HG02973 (cell line): ENCODE results near the gene VSIG10L.

Experiments
- ATAC-seq: cut with Tn5 transposase; IDR thresholded peaks from one replicate; pipeline ENCODE4 v1.9.1; 2021; ENCODE audit warnings: moderate library complexity; ENCODE audit not compliant: unreplicated experiment

The VSIG10L gene

DNA sequence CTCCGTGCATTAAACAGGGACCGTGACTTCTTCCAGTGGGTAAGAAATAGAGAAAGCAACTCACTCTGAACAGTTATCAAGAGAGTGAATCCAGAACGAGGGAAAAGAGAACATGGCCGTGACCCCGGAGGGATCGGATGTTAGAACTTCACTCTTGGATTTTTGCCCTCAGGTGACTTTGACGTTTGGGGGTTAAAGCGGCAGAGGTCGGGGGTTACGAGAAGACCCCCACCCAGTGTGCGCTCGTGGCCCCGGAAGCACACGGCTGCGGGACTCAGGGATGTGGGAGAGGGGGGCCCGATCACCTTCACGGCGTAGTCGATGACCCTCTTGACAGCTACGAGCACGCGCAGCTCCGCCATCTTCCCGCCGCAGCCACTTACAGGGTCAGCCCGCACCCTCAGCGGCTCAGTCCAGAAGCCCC is 24.0 kb upstream of the VSIG10L start, which contains the start of gene ETFB:
Gene ETFB, minus strand, starts transcription at position 424 of the 424 bp plus-strand sequence. Its CDS starts 62 bp downstream, at position 362.
- ATAC-seq: no peak

GRCh38 chr19:51365211-51365964 is 23.4 kb upstream of the VSIG10L start:
- no peak for ATAC-seq

DNA sequence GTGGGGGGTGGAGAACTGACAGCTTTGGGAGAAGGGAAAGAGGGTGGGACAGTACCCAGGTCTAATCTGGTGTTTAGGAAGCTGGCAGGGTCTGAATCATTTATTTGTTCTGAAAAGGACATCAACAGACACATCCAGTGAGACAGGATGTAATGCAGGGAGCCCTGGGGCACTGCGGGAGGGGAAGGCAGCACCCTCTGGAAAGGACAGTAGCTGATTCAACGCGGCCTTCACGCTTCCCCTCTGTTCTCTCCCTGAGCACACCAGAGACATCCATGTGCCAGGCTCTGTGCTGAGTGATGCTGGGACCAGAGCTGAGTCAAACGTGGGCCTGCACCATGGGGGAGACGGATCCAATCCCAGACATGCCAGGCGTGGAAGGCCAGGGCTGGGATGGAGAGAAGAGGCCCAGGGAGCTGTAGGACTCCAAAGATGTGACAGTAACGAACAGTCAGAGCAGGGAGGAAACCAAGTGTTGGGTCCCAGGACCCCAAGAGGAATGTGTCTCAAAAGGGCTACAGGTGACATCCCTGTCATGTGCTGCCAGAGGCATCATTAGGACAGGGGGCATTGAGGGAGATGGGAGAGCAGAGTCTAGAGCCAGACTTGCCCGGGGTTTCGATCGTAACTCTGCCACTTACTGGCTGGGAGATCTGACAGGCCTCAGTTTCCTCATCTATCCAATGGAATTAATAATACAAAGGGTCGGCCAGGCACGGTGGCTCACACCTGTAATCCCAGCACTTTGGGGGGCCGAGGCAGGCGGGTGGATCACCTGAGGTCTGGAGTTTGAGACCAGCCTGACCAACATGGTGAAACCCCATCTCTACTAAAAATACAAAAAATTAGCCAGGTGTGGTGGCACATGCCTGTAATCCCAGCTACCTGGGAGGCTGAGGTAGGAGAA is 22.5 kb upstream of the VSIG10L start:
- ATAC-seq: no peak

DNA sequence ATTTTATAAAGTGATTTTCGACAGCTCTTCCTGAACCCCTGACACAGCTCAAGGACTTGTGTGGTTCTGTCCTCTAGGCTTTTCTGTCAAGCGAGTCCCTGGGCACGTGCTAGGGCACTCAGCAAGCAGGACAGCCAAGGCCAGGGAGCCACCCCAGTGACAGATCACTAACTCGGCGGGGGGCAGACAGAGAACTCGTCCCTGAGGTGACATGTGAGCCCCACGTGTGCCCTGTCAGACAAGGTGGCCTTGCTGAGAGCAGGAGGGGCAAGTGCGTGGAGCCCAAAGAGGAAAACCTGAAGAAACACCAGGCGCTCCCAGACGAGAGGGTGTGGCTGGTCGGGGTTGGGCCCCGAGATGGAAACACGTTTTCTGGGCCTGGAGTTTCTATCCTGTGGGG is 19.3 kb upstream of the VSIG10L start:
- no peak for ATAC-seq

DNA sequence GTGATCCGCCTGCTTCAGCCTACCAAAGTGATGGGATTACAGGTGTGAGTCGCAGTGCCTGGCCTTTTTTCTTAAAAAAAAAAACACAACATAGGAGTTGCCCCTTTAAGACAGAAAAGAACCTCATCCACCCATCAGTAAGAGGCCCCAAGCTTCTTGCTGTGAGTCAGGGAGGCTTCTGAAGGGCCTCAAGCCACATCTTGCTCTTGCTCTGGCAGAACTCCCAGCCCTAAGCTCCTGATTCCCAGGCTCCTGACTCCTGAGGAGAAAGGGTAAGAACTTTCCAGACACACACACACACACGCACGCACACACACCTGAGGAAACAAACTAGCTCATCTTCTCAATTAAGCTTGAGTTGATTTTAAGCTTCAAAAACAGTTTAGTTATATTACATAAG is 17.4 kb upstream of the VSIG10L start:
- no peak for ATAC-seq

GRCh38 chr19:51357952-51358351 is 16.0 kb upstream of the VSIG10L start:
- ATAC-seq: no peak

DNA sequence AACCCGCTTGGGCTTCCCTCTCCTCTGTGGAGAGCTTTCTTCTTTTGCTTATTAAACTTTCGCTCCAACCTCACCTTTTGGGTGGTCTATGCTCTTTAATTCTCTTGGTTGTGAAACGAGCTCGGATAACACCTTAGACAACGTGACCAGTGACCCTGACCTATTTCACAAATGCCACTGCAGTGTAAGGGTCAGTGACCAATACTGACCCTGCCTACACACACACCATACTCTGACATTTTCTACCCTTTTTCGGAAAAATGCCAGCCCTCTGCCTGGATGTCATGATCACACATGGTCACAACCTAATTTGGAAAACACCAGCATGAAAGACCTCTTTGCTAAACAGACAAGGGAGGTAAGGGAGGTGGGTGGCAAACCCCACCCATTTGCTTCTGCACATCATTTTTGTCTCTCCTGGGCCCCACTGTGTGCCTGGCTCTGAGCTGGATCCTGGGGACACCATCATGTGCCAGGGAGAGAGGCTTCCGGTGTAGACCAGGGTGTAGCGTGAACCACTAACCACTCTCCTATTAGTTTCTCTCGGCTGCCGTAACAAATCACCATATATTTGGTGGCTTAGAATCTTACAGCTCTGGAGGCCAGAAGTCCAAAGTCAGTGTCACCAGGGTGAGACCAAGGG is 14.3 kb upstream of the VSIG10L start:
- no peak for ATAC-seq

GRCh38 chr19:51354742-51355148 is 12.8 kb upstream of the VSIG10L start:
- ATAC-seq: no peak

GRCh38 chr19:51354103-51354741 is 12.3 kb upstream of the VSIG10L start:
- no peak for ATAC-seq

DNA sequence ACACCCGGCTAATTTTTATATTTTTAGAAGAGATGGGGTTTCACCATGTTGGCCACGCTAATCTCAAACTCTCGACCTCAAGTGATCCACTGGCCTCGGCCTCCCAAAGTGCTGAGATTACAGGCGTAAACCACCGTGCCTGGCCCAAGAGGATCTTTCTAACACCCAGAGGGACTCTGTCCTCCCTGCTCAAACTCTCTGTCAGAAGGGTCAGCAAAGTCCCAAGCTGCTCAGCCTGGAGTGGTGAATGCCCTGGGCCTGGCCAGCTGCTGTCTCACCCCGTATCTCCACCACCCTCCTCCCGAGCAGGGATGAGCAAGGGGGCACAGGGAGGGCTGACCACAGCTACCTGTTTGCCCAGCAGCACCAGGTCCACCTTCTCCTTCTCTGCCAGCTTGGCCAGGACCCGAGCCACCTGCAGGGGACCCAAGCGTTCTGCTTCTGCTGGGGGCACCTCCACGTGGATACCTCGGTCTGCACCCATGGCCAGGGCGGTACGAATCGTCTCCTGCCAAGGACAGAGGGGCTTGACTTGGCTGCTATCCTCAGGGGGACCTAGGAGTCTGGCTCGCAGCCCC is 10.9 kb upstream of the VSIG10L start:
- ATAC-seq: no peak

DNA sequence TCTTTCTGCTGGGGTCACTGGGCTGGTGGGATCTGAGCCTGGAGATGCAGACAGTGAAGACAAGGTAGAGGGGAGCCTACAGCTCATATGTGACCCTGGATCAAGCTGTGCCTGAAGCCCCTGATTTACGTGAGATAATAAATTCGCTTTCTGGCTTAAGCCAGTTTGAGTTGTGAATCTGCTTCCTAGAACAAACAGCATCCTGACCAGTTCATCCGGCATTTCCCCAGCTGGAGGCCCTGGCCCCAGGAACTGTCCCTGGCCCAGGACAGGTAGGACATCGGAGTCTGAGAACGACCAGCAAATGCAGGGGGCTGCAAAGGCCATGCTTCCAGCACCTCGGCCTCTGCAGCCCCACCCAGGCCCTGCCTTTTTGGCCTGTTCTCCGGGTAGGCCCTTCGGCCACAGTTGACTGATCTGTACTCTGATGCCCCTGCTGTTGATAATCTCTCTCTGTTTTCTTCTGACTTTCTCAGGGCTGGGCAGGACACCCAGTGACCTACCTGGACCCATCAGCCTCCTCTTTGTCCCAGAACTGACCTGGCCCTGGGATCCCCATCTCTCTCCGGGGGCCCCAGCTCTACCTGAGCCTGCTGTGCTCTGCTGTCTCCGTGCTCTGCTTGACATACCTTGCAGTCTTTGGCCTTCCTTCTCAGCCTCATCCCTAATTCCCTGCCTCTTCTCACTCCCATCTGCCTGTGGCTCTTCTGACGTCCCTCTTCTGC is 9.5 kb upstream of the VSIG10L start:
- ATAC-seq: no peak

- ATAC-seq: no peak
Observed at GRCh38 chr19:51347209-51347928, 5.4 kb upstream of the VSIG10L start.

DNA sequence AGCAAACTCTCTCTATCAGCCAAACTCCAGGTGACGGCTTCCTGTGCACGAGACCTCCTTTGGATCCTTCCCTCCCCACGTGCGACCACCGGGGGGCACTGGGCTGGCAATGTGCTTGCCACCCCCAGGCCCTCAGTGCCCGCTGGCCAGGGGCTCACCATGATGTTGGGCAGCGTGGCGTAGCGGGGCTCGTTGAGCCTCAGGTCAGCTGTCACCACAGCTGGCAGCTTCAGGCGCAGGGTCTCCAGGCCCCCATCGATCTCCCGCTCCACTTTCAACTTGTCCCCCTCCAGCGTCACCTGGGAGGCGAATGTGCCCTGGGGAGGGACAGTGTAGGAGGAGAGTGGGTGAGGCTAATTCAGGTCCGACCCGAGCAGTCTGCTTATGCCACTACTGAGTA is 4.8 kb upstream of the VSIG10L start:
- ATAC-seq: no peak

- no peak for ATAC-seq
Observed at GRCh38 chr19:51345076-51345620, 3.2 kb upstream of the VSIG10L start.

GRCh38 chr19:51342631-51343569 is 961 bp upstream of the VSIG10L start:
- no peak for ATAC-seq

- ATAC-seq: no peak
Observed at GRCh38 chr19:51341066-51341465, 873 bp downstream of the VSIG10L start.

DNA sequence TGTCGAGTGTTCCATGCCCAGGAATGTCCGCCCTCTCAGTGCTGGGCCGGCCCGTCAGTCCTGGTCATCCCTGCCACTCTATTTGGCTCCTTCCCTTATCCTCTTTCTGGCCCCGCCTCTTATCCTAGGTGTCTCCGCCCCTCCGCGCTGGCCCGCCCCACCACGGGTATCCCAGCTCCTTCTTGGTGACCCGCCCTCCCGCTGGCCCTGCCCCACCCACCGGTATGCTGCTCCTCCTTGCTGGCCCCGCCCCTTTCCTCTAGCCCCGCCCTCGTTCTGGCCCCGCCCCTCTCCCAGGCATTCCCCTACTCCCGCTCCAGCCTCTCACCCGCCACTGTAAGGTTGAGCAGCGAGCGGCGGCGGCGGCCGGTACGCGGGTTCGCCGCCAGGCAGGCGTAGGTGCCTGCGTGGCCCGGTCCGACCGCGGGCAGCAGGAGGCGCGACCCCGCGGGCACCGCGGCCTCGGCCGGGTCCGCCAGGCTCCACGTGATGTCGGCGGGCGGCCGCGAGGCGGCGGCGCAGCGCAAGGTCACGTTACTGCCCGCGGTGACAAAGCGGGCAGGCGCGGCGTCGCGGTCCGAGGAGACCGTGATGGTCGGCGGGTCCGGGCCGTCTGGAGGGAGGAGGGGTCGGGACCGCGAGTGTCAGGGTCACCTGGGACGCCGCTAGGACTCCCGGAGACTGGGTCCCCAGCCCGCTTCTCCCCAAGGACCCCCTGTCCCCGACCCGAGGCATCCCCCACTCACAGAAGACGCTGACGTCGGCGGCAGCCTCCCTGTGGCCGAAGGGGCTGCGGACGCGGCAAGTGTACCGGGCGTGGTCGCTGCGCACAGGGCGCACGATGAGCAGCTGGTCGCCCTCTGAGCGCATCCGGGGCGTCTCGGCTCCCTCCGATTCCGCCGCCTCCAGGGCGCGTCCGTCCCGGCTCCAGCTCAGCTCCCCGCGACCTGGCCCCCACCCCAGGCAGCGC is 2.0 kb downstream of the VSIG10L start:
- ATAC-seq: peak; percentile 39
